Adrenal gland (tissue), 12 donors: Measurements from ENCODE around the gene PXDN. TPM values are rescaled to one million over a fixed set of nuclear protein-coding genes. Genes with fewer than 3 reads are reported as not detected.

ENCODE experiments used
- DNase-seq, 7 donors: peaks; one replicate each; pipeline ENCODE4 v3.0.0-alpha.2; 2019 to 2020
- H3K27ac ChIP-seq, 5 donors: fragments of 200-600 bp; sonication (generic) in 4 of 5; 1 replicate in 3 of 5; 2 replicates in 2 of 5; pipeline versions ENCODE4 v1.5.1 to v1.8.0; 2016 to 2020; ENCODE audit warnings: mild to moderate bottlenecking in 1 of 5
- H3K27me3 ChIP-seq: fragments of 200-600 bp; 2 replicates; pipeline ENCODE4 v1.8.0; 2021
- H3K36me3 ChIP-seq, 2 donors: fragments of 200-600 bp; replicated peaks in 1 of 2; 1 replicate in 1 of 2; 2 replicates in 1 of 2; pipeline versions ENCODE4 v1.5.1 to v1.8.0; 2018 to 2022
- H3K4me1 ChIP-seq, 2 donors: fragments of 200-600 bp; replicated peaks in 1 of 2; 1 replicate in 1 of 2; 2 replicates in 1 of 2; pipeline versions ENCODE4 v1.5.1 to v1.8.0; 2018 to 2021
- H3K4me3 ChIP-seq, 4 donors: fragments of 200-600 bp; sonication (generic) in 3 of 4; one replicate each; pipeline ENCODE4 v1.5.1; 2016 to 2018
- H3K9me3 ChIP-seq, 3 donors: fragments of 200-600 bp; sonication (generic) in 1 of 3; replicated peaks in 1 of 3; 1 replicate in 2 of 3; 2 replicates in 1 of 3; pipeline versions ENCODE4 v1.5.1 to v1.8.0; 2016 to 2021
- POLR2A ChIP-seq, 2 donors: fragments of 450-650 bp; IDR thresholded peaks; one replicate each; pipeline ENCODE4 v1.6.1; 2017; ENCODE audit warnings: antibody characterized with exemption in 2 of 2, mild to moderate bottlenecking in 2 of 2, moderate library complexity in 1 of 2
- WGBS, 4 donors: extraction: QIAGEN DNeasy Blood & Tissue Kit in 2 of 4; methylation state at CpG; one replicate each; pipeline versions ENCODE4 v1.1.5 to v1.1.7; 2013 to 2017; 5-methylcytosine and 5-hydroxymethylcytosine counted together
- intact Hi-C, 2 donors: fragments of 100-400 bp; cut with DNase I; formaldehyde crosslinking; loops; one replicate each; pipeline versions ENCODE4 v1.14.1 to v1.15.0; 2022 to 2023
- polyA plus RNA-seq, 3 donors: library from polyadenylated mRNA; stranded (reverse); fragments of 200-250 nt in 2 of 3; fragments of 350-450 nt in 1 of 3; fragmentation: Illumina TruSeq in 1 of 3; extraction: RNeasy Lipid Tissue Mini Kit (QIAGEN cat#74804) in 1 of 3; gene quantifications; one replicate each; pipeline ENCODE4 v1.2.3, GENCODE V29; 2013 to 2014
- total RNA-seq, 9 donors: library from RNA; depleted of rRNA in 4 of 9; stranded (reverse); fragments of >200 nt in 4 of 9; fragments of 120-200 nt in 1 of 9; fragmentation: NEBNext Ultra II Directional in 1 of 9; extraction: Animal tissue kit (Norgen Biotek cat#: 25700) in 1 of 9; gene quantifications; one replicate each; pipeline versions ENCODE4 v1.1.0 to v1.2.4, GENCODE V29; 2013 to 2023
- TF ChIP-seq, protein P1 (sequence below), 6 experiments: fragments of 450-650 bp in 4 of 6; fragments of 200-600 bp in 2 of 6; sonication (generic) in 1 of 6; IDR thresholded peaks; 1 replicate in 5 of 6; 2 replicates in 1 of 6; pipeline versions ENCODE4 v1.5.1 to v1.8.0; 2016 to 2021; ENCODE audit warnings: antibody characterized with exemption in 6 of 6, mild to moderate bottlenecking in 2 of 6, moderate library complexity in 1 of 6
- donor health status: healthy with polysubstance abuse.
- donor health status: Bipolar disorder and iron deficiency.
- donor health status: DM: yes; HTN: yes; CAD: no.
- donor health status: DM: no; HTN: no; CAD: no.
- donor health status: DM: no; HTN: no; CAD: no.
- donor health status: DM: yes; HTN: yes; CAD: no.

The PXDN gene
- total and polyA plus RNA-seq, 12 donors, result 8.5 to 39.5 (median 22.1) TPM

GRCh38 chr2:1747065-1747941, 3.0 kb upstream of the PXDN start:
- Histone ChIP-seq H3K9me3 (no peaks in the 10 kb centered on the region), H3K4me1 (no peaks in the 10 kb centered on the region), H3K36me3 (no peaks in the 10 kb centered on the region), H3K4me3 (no peak overlapping the region), H3K27me3 (no peaks in the 10 kb centered on the region), H3K27ac (no peak overlapping the region)
- peak in 2 of 7 donors; percentile 12 to 38 for DNase-seq
- intact Hi-C loops, result loop anchor here in 1 of 2 donors (10.0 kb wide), 1 partner anchor 153 kb away; no protein-coding TSS in a partner anchor
- 74 to 85% (median 80%) methylated on average over 26 of the region's 26 CpGs for WGBS, 4 donors
- no peak for TF ChIP-seq POLR2A (IDR thresholded peaks at IDR 0.05)
- TF ChIP-seq, protein P1, sequence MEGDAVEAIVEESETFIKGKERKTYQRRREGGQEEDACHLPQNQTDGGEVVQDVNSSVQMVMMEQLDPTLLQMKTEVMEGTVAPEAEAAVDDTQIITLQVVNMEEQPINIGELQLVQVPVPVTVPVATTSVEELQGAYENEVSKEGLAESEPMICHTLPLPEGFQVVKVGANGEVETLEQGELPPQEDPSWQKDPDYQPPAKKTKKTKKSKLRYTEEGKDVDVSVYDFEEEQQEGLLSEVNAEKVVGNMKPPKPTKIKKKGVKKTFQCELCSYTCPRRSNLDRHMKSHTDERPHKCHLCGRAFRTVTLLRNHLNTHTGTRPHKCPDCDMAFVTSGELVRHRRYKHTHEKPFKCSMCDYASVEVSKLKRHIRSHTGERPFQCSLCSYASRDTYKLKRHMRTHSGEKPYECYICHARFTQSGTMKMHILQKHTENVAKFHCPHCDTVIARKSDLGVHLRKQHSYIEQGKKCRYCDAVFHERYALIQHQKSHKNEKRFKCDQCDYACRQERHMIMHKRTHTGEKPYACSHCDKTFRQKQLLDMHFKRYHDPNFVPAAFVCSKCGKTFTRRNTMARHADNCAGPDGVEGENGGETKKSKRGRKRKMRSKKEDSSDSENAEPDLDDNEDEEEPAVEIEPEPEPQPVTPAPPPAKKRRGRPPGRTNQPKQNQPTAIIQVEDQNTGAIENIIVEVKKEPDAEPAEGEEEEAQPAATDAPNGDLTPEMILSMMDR (IDR thresholded peaks at IDR 0.05), result no peak

DNA sequence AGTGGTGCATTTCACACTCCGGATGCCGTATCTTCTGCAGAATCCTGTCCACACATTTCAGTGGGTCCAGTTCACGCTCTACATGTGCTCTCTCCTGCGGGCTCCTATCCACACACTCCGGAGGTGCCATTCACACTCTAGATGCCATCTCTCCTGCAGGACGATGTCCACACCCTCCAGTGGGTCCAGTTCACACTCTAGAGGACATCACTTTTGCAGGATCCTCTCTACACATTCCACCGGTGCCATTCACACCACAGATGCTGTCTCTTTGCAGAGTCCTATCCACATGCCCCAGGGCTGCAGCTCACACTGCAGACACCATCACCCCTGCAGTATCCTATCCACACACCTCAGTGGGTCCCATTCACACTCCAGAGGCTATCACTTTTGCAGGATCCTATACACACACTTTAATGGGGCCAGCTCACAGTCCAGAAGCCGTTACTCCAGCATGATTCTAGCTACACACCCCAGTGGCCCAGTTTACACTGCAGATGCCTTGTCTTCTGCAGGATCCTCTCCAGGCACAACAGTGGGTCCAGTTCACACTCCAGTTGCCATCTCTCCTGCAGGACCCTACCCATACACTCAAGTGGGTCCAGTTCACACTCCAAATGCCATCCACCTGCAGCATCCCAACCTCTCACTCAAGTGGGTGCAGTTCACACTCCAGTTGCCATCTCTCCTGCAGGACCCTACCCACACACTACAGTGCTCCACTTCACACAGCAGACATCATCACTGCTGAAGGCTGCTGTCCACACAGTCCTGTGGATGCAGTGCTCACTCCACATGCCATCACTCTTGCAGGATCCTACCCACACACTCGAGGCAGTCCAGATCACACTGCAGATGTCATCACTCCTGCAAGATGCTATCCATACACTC, 2.1 kb upstream of the PXDN start:
- WGBS, 4 donors, result 74 to 87% (median 82%) methylated on average over 9 of the region's 9 CpGs
- intact Hi-C loops, result loop anchor here in 1 of 2 donors (10.0 kb wide), 1 partner anchor 152 kb away; no protein-coding TSS in a partner anchor
- DNase-seq, result peak in 2 of 7 donors; percentile 7 to 27

GRCh38 chr2:1745171-1746023, 1.1 kb upstream of the PXDN start:
- Histone ChIP-seq H3K4me1 (no peaks in the 10 kb centered on the region), H3K36me3 (no peaks in the 10 kb centered on the region), H3K27ac (no peak overlapping the region), H3K27me3 (no peaks in the 10 kb centered on the region), H3K4me3 (peak overlapping the region in 1 of 4 donors; percentile 61), H3K9me3 (no peaks in the 10 kb centered on the region)
- intact Hi-C loops, result loop anchor here in 1 of 2 donors (10.0 kb wide), 1 partner anchor 151 kb away; no protein-coding TSS in a partner anchor
- DNase-seq, result peak in 2 of 7 donors; percentile 13 to 49
- TF ChIP-seq POLR2A (IDR thresholded peaks at IDR 0.05), result no peak
- TF ChIP-seq, protein P1 (IDR thresholded peaks at IDR 0.05), result no peak
- WGBS, 4 donors, result 52 to 75% (median 60%) methylated on average over 15 to 26 of the region's 26 CpGs

More for the DNA sequence above, 2.1 kb upstream of the PXDN start:
- Histone ChIP-seq H3K9me3 (no peaks in the 10 kb centered on the region), H3K36me3 (no peaks in the 10 kb centered on the region), H3K4me3 (no peak overlapping the region), H3K27ac (no peak overlapping the region), H3K27me3 (no peaks in the 10 kb centered on the region), H3K4me1 (no peaks in the 10 kb centered on the region)
- TF ChIP-seq, protein P1 (IDR thresholded peaks at IDR 0.05), result no peak
- TF ChIP-seq POLR2A (IDR thresholded peaks at IDR 0.05), result no peak
